T-helper 2 cell treated with Interferon-gamma antibody and Interleukin-4, amounts not matched to agents 100 ng/mL and 5 ng/mL, for 36 hours (primary cell): ENCODE measurements around the gene C16orf87. TPM values are rescaled to one million over a fixed set of nuclear protein-coding genes. Genes with fewer than 3 reads are reported as not detected.
"Not testable (repeated sequence)": the region's sequence is repeated elsewhere in the genome, so short reads cannot be mapped to it uniquely, and the experiment has no call there.

ENCODE experiments used
- intact Hi-C: fragments of 100-400 bp; cut with micrococcal nuclease; formaldehyde crosslinking; loops from one replicate; pipeline ENCODE4 v1.15.1; 2023
- total RNA-seq: library from RNA; stranded (reverse); gene quantifications from 2 replicates; pipeline ENCODE4 v1.2.3, GENCODE V29; 2022

C16orf87 gene
- 17.8 and 19.3 TPM in 2 replicates for total RNA-seq

DNA sequence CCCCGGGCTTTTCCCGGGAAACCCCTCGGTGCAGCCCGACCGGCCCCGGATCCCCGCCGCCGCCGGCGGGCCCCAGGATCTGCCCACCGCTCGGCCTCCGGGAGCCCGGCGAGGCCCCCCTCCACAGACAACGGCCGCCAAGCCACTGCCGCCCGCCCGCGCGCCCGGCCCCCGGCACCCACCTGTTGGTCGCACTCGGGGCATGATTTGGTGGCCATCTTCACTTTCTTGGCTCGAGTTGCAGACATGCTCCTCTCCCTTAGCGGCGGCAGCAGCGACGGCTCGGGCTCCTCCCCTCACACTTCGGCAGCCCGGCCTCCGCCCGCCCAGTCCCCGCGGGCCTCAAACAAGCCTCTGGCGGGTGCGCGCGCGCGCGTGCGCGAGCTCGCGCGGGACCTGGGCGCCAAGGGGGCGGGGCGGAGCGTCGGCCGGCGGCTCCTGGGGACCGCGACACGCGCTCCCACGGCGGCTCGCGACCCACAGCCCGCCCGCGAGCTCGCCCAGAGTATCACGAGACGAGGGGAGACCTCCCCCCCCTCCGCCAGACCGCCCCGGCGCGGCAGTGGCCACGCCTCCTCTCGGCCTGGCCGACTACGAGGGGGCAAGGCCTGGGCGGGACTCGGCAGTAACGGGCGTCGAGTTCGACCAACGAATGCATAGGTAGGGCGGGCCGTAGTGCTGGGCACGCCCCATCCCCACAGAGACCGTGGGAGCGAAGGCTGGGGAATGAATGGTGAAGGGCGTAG is at the start of gene C16orf87:
TSS of gene C16orf87 (minus strand) at position 279 of the 746 bp plus-strand sequence. CDS start at position 248, 31 bp downstream.
- intact Hi-C loops, result loop anchor here (1.0 to 10.0 kb wide), 7 partner anchors 41 to 1782 kb away; partner anchors contain the start of genes DNAJA2, GPT2, ORC6 and SHCBP1

GRCh38 chr16:46875243-46875642 is 44.3 kb upstream of the C16orf87 start:
- intact Hi-C loops, result no loop called here

DNA sequence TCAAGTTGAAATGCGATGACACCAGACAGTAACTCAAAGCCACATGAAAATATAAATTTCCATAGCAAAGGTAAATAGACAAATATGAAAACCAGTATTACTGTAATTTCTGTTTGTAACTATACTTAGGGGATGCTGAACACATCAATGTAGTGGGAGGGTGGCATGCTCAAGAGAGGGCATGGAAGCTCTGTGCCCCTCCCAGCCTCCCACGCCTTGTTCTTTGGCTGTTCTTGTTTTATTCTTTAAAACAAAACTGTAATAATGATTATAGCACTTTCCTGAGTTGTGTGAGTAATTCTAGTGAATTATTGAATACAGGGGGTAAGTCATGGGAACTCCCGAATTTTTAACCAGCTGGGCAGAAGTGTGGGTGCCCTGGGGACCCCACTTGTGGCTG is 42.2 kb upstream of the C16orf87 start:
- intact Hi-C loops, result no loop called here

GRCh38 chr16:46871597-46871996 is 40.6 kb upstream of the C16orf87 start:
- intact Hi-C loops, result no loop called here

GRCh38 chr16:46868891-46869290 is 37.9 kb upstream of the C16orf87 start:
- intact Hi-C loops, result not testable (repeated sequence)

- intact Hi-C loops, result not testable (repeated sequence)
These were observed 36.5 kb upstream of the C16orf87 start for GRCh38 chr16:46867486-46867885.

GRCh38 chr16:46866286-46866685 is 35.3 kb upstream of the C16orf87 start:
- intact Hi-C loops, result no loop called here

DNA sequence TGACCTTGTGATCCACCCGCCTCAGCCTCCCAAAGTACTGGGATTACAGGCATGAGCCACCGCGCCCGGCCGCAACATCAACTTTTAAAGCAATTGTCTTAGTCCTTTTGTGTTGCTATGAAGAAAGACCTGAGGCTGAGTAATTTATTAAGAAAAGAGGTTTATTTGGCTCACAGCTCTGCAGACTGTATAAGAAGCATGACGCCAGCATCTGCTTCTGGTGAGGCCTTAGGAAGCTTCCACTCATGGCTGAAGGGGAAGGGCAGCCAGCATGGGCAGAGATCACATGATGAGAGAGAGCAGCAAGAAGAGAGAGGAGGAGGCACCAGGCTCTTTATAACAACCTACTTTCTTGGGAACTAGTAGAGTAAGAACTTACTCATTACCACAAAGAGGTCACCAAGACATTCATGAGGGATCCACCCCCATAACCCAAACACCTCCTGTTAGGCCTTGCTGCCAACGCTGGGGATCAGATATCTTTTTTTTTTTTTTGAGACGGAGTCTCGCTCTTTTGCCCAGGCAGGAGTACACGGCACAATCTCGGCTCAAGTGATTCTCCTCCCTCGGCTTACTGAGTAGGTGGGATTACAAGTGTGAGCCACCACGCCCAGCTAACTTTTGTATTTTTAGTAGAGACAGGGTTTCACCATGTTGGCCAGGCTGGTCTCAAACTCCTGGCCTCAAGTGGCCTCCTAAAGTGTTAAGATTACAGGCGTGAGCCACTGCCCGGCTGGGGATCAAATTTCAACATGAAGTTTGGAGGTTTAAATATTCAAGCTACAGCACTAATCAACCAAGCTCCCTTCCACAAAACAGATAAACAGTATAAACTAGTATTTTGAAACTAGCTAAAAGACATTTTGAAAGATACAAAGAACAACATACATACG is 31.8 kb upstream of the C16orf87 start:
- intact Hi-C loops, result no loop called here

- intact Hi-C loops, result loop anchor here (2.0 kb wide), 1 partner anchor 25 kb away; the partner anchor contains the start of gene GPT2
These were observed 28.8 kb upstream of the C16orf87 start for GRCh38 chr16:46859719-46860152.

DNA sequence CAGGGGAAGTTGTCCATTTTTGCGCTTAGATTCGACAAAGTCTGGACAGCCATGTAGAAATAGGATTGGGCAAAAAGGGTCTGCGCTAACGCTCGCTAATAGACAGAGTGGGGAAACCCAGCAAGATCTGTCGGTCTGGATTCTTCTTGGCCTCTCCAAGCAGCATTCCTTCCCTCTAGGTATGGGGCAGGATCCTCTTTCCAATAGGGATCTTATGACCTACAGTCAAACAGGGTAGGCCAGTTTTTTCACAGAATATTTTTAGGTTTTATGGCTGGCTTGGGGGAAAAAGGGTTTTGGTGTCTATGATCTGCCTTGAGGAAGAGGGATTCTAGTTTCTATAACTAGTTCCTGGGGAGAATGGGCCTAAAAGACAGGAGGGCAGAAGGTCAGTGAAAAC is 27.2 kb upstream of the C16orf87 start:
- intact Hi-C loops, result loop anchor here (2.0 kb wide), 1 partner anchor 27 kb away; the partner anchor contains the start of gene GPT2

DNA sequence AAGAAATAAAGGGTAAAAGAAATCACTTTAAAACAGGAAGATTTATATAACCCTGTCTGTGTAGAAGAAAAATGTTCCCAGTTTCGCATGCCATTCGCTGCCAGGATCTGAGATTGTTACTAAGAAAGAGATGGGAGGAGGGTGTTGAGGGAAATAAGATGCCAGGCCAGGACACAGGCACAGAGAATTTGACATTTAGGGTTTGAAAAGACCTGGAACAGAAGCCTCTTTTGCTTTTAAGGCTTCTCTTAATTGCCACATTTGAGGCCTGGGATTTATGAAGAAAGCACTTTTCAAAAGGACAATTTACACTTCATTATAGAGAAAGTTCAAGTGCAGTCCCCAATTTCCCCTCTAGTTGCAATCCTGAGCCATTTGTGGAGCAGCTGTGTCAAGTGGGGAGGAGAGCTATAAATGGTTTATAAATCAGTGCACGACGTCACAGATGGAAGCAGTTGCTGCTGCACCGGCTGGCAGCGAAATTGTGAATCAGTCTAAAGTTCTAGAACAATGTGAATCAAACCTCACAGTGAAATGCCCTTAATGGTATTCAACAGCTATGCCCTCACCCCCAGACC is 26.5 kb upstream of the C16orf87 start:
- intact Hi-C loops, result no loop called here

- intact Hi-C loops, result no loop called here
These were observed 24.4 kb upstream of the C16orf87 start for GRCh38 chr16:46855389-46855788.

DNA sequence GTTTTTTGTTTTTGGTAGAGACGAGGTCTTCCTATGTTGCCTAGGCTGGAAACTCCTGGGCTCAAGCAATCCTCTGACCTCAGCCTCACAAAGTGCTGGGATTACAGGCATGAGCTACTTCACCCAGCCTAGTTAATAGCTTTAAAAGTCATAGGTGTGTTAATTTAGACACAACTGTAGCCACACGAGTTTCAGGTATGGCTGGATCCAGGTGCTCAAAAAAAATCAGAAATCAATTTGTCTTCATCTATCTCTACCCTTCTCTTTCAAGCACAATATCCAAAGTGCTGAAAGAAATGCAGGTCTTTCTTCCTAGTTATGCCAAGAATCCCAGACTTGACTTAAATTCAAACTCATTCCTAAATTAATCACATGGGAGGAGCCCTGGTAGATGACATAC is 23.9 kb upstream of the C16orf87 start:
- intact Hi-C loops, result loop anchor here (1.0 kb wide), 2 partner anchors 54 to 74 kb away; no protein-coding TSS in a partner anchor

DNA sequence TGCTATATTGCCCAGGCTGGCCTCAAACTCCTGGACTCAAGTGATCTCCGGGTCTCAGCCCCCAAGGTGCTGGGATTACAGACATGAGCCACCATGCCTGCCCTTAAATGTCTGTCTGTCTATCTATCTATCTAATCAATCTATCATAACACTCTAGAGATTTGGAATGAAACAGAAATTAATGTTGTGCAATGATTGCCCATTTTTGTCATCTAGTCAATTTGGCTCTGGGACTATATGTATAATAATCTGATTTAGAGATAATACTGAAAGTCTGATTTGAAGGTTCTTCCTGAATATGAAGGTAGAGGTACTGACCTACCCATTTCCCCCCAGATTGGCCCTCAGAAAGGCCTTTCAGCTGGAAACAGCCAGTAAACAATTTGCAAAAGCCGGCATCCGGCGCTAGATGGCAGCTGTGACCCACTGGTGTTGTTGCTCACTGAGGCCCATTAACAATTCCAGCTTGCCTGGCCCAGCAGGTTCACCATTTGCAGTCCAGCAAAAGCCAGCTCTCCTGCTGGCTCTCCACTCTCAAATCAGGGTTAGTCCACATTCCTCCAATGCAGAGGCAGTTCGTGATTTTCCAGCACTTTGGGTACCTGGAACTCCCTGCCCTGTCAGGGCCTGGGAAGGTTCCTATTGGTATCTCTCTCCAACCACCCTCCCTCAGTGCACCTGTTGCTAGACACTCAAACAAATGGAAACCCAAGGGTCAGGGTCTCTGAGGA is 22.9 kb upstream of the C16orf87 start:
- intact Hi-C loops, result loop anchor here (1.0 kb wide), 2 partner anchors 55 to 75 kb away; no protein-coding TSS in a partner anchor

GRCh38 chr16:46852130-46852529 is 21.1 kb upstream of the C16orf87 start:
- intact Hi-C loops, result no loop called here

- intact Hi-C loops, result no loop called here
These were observed 19.9 kb upstream of the C16orf87 start for GRCh38 chr16:46850619-46851555.

DNA sequence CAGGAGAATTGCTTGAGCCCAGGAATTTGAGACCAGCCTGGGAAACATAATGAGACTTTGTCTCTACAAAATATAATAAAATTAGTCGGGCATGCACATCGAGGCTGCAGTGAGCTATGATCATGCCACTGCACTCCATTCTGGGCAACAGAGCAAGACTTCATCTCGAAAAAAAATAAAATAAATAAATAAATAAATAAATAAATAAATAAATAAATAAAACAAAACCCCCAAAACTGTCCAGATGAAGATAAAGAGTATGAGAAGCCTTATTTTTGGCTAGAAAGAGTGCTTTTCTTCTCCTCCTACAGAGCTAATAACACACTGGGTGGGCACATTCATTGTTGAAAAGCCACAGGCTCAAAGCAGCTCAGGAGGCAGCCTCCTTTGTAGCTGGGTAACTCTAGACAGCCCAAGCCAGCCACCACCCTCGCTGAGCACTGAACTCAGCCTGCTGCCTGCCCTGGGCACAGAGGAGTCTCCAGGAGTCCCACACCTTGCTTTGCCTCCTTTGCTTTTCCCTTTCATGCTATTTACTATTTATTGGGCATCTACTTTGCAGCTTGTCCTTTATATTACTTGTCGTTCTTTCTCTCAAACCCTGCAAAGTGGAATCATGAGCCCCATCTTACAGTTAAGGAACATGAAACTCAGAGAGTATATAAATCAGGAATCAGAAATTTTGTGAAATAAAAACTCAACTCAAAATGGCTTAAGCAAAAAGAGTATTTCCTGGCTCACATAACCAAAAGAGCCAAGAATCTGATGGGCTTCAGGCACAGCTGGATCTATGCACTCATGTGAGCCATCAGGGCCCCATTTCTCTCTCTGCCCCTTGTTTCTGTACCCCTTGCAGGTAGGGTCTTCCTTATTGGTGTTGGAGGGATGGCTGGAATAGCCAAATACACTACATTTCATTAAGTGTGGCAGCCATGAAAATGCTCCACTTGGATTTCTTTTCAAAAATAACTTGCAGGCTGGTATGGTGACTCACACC is 18.1 kb upstream of the C16orf87 start:
- intact Hi-C loops, result no loop called here

- intact Hi-C loops, result no loop called here
These were observed 15.0 kb upstream of the C16orf87 start for GRCh38 chr16:46845952-46846351.
